ENCODE measurements around the gene TRIM7.

TRIM7 gene

GRCh38 chr5:181204826-181205760 is at the start of gene TRIM7:
Gene TRIM7, minus strand, starts transcription at chr5:181205196. Its CDS starts 86 bp downstream, at chr5:181205110.
- no peak for DNase-seq

GRCh38 chr5:181248277-181248676 is 43.3 kb upstream of the TRIM7 start:
- no peak for DNase-seq

GRCh38 chr5:181246276-181247049 is 41.5 kb upstream of the TRIM7 start:
- no peak for DNase-seq

DNA sequence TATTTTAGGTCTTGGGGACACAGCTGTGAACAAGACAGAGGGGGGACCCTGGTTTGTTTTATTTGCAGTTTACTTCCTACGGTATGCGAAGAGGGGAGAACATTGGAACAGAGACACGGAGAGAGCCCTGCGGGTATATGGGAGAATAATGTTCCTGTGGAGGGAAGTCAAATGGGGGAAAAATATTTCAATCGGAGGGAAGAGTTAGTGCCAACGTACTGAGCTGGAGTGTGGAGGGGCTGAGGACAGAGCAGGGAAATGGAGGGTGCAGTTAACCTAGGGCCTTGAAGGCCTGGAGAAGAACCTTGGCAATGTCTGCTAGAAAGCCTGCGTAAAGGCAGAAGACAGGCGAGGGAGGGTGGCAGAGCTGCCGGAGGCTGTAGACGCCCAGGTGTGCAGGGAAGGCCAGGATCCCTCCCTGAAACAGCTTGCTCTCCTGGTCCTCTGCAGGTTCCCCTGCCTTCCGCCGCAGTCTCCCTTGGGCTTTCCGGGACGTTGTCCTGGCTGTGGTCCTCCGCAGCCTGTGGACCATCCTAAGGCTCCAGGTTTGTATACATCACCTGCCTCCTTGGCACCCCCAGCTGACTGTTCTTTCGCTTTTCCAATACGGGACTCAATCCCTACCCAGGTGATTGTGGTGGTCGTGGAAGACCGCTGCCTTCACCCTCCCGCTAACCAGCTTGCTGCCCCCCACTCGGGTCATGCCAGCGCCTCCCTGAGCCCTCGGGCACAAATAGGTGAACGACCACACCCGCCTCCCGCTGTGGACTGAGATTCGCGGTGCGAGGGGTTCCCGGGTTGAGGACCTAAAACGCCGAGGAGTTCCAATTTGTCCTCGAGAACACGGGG is 40.7 kb upstream of the TRIM7 start:
- DNase-seq, result no peak

- no peak for DNase-seq
Observed at GRCh38 chr5:181243564-181244343, 38.8 kb upstream of the TRIM7 start, which contains the start of gene RACK1. Gene RACK1, minus strand, starts transcription at chr5:181243906. Its CDS starts 106 bp downstream, at chr5:181243800.

DNA sequence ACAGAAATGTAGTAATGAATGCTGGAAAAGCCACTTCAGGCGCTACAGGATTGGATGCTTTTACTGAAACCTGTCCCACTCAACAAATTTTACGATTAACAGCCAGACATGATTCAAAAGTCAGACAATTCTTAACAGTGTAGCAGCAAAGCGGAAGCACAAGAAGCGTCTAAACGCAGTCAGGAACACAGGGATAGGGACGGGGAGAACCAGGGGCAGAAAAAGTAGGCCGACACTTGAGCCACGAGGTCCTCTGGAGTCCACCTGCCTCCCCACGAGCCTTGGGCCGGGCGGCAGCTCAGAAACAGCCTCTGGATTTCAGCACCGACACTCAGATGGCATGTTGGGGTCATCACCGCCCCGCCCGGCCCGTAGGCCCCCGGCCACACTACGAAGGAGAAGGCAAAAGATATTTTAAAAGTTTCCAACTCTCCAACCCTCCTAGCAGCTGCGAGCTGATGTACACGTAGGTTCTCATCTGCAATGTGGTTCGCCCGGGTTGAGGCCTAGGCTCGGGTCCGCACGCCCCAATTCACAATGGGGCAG is 38.1 kb upstream of the TRIM7 start:
- no peak for DNase-seq

GRCh38 chr5:181242031-181242451 is 37.0 kb upstream of the TRIM7 start:
- no peak for DNase-seq

DNA sequence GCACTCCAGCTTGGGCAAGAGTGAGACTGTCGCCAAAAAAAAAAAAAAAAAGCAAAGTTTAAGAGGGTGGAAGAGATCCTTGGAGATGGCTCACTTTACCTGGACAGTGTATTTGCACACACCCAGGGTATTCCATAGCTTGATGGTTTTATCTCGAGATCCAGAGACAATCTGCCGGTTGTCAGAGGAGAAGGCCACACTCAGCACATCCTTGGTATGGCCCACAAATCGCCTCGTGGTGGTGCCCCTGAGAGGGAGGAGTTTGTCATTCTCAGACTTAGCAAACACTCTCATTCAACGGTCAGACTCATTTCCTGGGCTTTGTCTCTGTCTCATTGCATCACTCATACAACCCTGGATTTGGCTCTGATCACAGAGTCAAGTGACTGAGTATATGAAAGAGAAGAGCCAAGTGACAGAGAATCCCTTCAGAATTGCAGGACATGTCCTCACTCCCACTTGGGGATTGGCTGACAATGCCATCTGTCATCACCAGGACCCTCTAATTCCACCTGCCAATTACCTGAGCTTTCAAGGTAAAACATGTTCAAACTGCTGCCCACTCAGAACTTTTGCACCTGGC is 36.5 kb upstream of the TRIM7 start:
- no peak for DNase-seq

GRCh38 chr5:181239062-181239663 is 34.2 kb upstream of the TRIM7 start:
- DNase-seq, result no peak

DNA sequence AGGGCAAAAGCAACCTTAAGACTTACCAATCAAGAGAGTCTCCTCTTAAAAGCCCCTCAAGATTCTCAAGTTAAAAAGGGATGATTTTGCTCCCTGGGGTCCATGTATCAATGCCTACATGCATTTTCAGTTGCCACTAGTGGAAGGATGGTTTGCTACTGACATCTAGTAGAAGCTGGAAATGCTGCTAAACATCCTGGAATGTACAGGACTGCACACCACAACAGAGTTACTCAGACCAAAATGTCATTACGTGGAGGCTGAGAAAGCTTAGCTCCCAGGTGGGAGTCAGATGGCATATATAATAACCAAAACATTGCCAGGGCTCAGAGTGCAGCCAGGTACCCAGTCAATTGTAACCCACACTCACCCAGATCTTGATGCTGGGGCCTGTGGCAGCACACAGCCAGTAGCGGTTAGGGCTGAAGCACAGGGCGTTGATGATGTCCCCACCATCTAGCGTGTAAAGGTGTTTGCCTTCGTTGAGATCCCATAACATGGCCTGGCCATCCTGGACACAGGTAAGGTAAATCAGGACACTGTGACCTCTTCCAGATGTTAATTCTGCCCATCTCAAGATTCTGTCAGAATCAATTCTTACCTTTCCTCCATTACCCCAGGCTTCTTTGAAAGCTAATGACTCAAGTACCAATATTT is 32.9 kb upstream of the TRIM7 start:
- DNase-seq, result no peak

DNA sequence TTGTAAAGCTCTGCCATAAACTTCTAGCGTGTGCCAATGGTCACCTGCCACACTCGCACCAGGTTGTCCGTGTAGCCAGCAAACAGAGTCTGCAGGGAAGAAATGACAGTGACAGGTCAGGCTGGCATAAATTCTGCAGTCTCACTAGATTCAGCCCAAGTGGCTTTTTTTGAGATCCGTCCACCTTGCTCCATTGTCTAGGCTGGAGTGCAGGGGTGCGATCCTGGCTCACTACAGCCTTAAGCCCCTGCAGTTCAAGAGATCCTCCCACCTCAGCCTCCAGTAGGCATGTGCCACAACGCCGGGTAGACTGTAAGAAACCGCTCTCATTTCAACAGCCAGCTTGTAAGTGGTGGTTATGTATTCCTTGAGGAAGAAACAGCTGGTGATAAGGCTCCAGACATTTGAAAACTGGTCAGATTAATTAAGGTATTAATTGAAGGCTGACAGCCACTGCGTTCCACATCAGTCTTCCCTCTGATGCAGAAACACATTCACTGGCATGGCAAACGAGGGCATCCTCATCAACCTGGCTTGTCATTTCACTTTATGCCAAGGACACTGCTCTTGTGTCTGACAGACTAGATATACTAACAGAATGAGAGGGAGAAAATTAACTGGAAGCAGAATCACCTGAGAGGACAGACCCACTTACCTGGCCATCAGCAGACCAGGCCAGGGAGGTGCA is 32.1 kb upstream of the TRIM7 start:
- no peak for DNase-seq

DNA sequence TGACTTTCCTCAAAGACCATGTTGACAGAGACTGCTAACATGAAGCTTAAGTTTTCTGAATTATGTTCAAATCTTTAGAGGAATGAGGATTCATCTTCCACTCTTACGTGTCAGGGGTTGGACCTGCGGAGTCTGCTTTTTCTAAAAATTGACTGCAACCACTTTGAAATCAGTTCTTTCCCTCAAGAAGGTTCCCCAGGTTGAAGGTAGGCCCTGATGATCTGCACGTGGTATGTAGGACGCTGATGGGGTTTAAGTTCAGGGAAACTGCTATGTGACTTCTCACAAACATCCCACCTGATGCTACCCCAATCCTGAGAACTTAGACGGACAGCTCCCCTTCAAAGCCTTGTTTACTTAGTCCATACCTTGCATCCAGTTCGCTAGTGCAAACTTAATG is 31.5 kb upstream of the TRIM7 start:
- DNase-seq, result no peak

GRCh38 chr5:181235689-181236366 is 30.8 kb upstream of the TRIM7 start:
- DNase-seq, result no peak

DNA sequence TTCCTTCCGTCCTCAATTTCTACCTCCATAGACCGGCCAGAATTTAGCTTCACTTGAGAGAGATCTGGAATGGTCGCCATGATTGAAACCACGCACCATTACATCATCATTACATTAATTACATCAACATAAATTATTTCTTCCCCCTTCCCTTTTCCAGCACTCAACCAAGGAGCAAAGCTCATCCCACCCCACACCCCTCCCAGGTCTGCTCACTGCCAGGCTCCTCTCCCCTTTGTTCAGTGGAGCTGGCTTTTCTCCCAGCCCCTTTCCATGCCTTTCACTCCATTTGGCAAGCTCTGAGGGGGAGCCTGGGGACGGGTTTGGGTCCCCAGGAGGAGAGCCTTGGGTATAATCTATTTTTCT is 30.3 kb upstream of the TRIM7 start:
- DNase-seq, result no peak

GRCh38 chr5:181234455-181235306 is 29.7 kb upstream of the TRIM7 start:
- no peak for DNase-seq

DNA sequence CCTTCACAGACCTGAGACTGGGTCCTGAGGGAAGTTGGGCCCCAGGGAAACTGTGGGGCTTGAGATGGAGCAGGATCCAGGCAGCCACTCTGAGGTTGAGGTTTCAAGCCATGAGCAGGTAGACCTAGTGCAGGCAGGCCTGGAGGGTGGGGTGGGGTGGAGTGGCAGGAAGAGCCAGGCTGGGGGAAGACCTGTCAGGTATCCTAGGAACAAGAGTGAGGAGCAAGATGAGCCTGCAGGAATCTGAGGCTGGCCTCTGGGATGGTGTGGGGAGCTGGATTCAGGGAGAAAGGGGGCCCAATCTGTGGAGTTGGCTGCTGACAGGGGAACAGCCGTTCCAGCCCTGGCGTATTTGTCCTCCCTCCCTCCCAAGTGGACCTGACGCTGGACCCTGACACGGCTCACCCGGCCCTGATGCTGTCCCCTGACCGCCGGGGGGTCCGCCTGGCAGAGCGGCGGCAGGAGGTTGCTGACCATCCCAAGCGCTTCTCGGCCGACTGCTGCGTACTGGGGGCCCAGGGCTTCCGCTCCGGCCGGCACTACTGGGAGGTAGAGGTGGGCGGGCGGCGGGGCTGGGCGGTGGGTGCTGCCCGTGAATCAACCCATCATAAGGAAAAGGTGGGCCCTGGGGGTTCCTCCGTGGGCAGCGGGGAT is 28.9 kb upstream of the TRIM7 start:
- DNase-seq, result no peak

DNA sequence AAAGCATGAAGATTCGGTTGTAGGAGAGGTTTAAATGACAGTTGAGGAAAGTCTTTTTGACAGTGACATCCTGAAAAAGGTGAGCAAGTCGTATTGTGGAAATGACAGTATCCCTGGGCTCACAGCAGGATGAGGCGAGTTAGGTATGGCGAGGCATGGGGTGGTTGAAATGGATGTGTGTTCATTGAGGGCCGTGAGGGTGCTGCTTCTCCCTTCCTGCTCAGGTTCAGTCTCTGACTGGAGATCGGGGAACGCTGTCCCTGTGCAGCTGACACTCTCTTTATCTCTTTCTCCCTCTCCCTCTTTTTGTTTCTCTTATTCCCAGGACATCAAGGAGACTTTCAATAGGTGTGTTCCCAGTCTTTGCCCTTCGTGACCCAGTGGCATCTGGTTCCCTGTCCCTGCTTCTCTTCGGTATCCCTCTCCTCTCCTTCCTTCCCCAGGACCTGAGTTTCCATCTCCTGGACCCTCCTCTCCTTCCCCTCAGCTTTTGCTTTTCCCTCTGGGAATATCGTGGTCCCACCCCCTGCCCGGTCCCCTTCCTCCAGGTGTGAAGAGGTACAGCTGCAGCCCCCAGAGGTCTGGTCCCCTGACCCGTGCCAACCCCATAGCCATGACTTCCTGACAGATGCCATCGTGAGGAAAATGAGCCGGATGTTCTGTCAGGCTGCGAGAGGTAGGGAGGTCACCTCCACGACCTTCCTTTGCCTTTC is 28.2 kb upstream of the TRIM7 start:
- no peak for DNase-seq
